HCT116 (cell line): ENCODE measurements around the gene C20orf141. TPM values are rescaled to one million over a fixed set of nuclear protein-coding genes. Genes with fewer than 3 reads are reported as not detected.

Experiments used
- ATAC-seq: fragments of 200-7000 bp; cut with Tn5 transposase; 2 replicates; pipeline ENCODE4 v1.9.1; 2020; ENCODE audit warnings: mild to moderate bottlenecking, moderate library complexity
- BruUV-seq: library from RNA; stranded (reverse); fragments of 400-500 nt; replicated peaks from 2 replicates; lab custom pipeline; 2021; lab: Mats Ljungman, UMichigan
- CTCF ChIA-PET: fragments of 300-600 bp; sonication (Branson Sonifier 250); formaldehyde crosslinking; loops from one replicate; lab custom pipeline; 2021; ENCODE audit warnings: antibody characterized with exemption; lab: Charles Lee
- POLR2A ChIA-PET: fragments of 300-600, 350-600 bp; sonication (Branson Sonifier 250); formaldehyde crosslinking; loops from one replicate; lab custom pipeline; 2021; ENCODE audit warnings: antibody characterized with exemption; lab: Charles Lee
- RAD21 ChIA-PET, 2 experiments: fragments of 300-600 bp; sonication (Branson Sonifier 250); formaldehyde crosslinking; loops; one replicate each; lab custom pipeline; 2023; ENCODE audit warnings: low total read pairs in 2 of 2; ENCODE audit not compliant: uncharacterized antibody in 2 of 2, unreplicated experiment in 2 of 2, low non-redundant PET in 1 of 2; lab: Charles Lee
- DNase-seq: peaks from one replicate; pipeline ENCODE4 v3.0.0-alpha.2; 2010; ENCODE audit warnings: low read depth, low spot score
- H2AFZ ChIP-seq: fragments of 200-600 bp; shearing (Covaris generic), sonication (generic); 2 replicates; pipeline ENCODE4 v1.6.1; 2017; ENCODE audit warnings: low read depth, mixed run types, mixed read lengths, antibody characterized with exemption, low read length; ENCODE audit not compliant: poor library complexity, severe bottlenecking
- H3K27ac ChIP-seq: 2 replicates; pipeline ENCODE4 v1.5.1; 2012; ENCODE audit warnings: low read depth, low read length
- H3K27me3 ChIP-seq: fragments of 200-600 bp; sonication (generic); 2 replicates; pipeline ENCODE4 v1.6.1; 2016; ENCODE audit warnings: mixed run types, low read length, mixed read lengths; ENCODE audit not compliant: insufficient read depth
- H3K36me3 ChIP-seq, 2 experiments: fragments of 200-500 bp in 1 of 2; fragments of 200-600 bp in 1 of 2; sonication (Bioruptor generic) in 1 of 2; sonication (generic) in 1 of 2; 2 replicates each; pipeline versions ENCODE4 v1.5.1 to v1.6.1; 2014 to 2016; ENCODE audit warnings: low read length in 2 of 2, inconsistent platforms in 1 of 2, mixed read lengths in 1 of 2, mixed run types in 1 of 2; ENCODE audit not compliant: insufficient read depth in 2 of 2, control insufficient read depth in 1 of 2
- H3K4me1 ChIP-seq, 2 experiments: fragments of 200-600 bp in 1 of 2; sonication (generic) in 1 of 2; 2 replicates each; pipeline versions ENCODE4 v1.5.1 to v1.6.1; 2012 to 2017; ENCODE audit warnings: low read length in 2 of 2, inconsistent platforms in 1 of 2, mild to moderate bottlenecking in 1 of 2, mixed read lengths in 1 of 2, mixed run types in 1 of 2, moderate library complexity in 1 of 2; ENCODE audit not compliant: insufficient read depth in 2 of 2, control insufficient read depth in 1 of 2
- H3K4me2 ChIP-seq: fragments of 200-600 bp; sonication (generic); 2 replicates; pipeline ENCODE4 v1.6.1; 2017; ENCODE audit warnings: mixed run types, low read length, mixed read lengths
- H3K4me3 ChIP-seq, 2 experiments: fragments of 200-600 bp in 1 of 2; sonication (generic) in 1 of 2; replicated peaks in 1 of 2; 2 replicates each; pipeline ENCODE4 v1.5.1; 2011 to 2016; ENCODE audit warnings: low read length in 2 of 2, control low read depth in 1 of 2, low read depth in 1 of 2, mild to moderate bottlenecking in 1 of 2, mixed read lengths in 1 of 2, mixed run types in 1 of 2
- H3K79me2 ChIP-seq: fragments of 200-600 bp; sonication (generic); 2 replicates; pipeline ENCODE4 v1.6.1; 2017; ENCODE audit warnings: mild to moderate bottlenecking, mixed run types, low read length, moderate library complexity, mixed read lengths; ENCODE audit not compliant: insufficient read depth
- H3K9ac ChIP-seq: fragments of 200-600 bp; sonication (generic); 2 replicates; pipeline ENCODE4 v1.6.1; 2016; ENCODE audit warnings: low read length, mixed read lengths
- H3K9me2 ChIP-seq: fragments of 200-600 bp; sonication (generic), shearing (Covaris generic); 2 replicates; pipeline ENCODE4 v1.6.1; 2017; ENCODE audit warnings: mixed run types, mild to moderate bottlenecking, moderate library complexity; ENCODE audit not compliant: insufficient read depth
- H3K9me3 ChIP-seq, 2 experiments: fragments of 200-500 bp in 1 of 2; fragments of 200-600 bp in 1 of 2; sonication (Bioruptor generic) in 1 of 2; sonication (generic) in 1 of 2; 2 replicates each; pipeline ENCODE4 v1.6.1; 2014 to 2017; ENCODE audit warnings: low read length in 2 of 2, mixed read lengths in 2 of 2, inconsistent platforms in 1 of 2, low read depth in 1 of 2, mild to moderate bottlenecking in 1 of 2, mixed run types in 1 of 2, moderate library complexity in 1 of 2; ENCODE audit not compliant: control insufficient read depth in 1 of 2, insufficient read depth in 1 of 2
- H4K20me1 ChIP-seq: fragments of 200-600 bp; sonication (generic), shearing (Covaris generic); 2 replicates; pipeline ENCODE4 v1.6.1; 2017; ENCODE audit warnings: mixed run types, mild to moderate bottlenecking, moderate library complexity; ENCODE audit not compliant: insufficient read depth
- CTCF ChIP-seq, 3 experiments: fragments of 200-600 bp in 1 of 3; sonication (generic) in 1 of 3; IDR thresholded peaks in 2 of 3; conservative IDR thresholded peaks in 1 of 3; 2 replicates each; pipeline ENCODE4 v1.5.1; 2012 to 2017; ENCODE audit warnings: low read depth in 2 of 3, low read length in 2 of 3, antibody characterized with exemption in 1 of 3, borderline replicate concordance in 1 of 3, control low read depth in 1 of 3, mild to moderate bottlenecking in 1 of 3, mixed read lengths in 1 of 3, mixed run types in 1 of 3, moderate library complexity in 1 of 3; ENCODE audit not compliant: insufficient read depth in 1 of 3
- EGR1 ChIP-seq: IDR thresholded peaks from 2 replicates; pipeline ENCODE4 v1.6.1; 2012; ENCODE audit warnings: low read depth
- EZH2phosphoT487 ChIP-seq: fragments of 200-600 bp; IDR thresholded peaks from 2 replicates; pipeline ENCODE4 v1.6.1; 2018; ENCODE audit warnings: antibody characterized with exemption, borderline replicate concordance
- FOSL1 ChIP-seq: IDR thresholded peaks from 2 replicates; pipeline ENCODE4 v1.6.1; 2012; ENCODE audit warnings: low read depth
- POLR2A ChIP-seq: IDR thresholded peaks from 2 replicates; pipeline ENCODE4 v1.7.0; 2011; ENCODE audit warnings: borderline replicate concordance; ENCODE audit not compliant: insufficient read depth, insufficient read length; ENCODE audit errors: extremely low read depth
- POLR2AphosphoS5 ChIP-seq: IDR thresholded peaks from 2 replicates; pipeline ENCODE4 v1.6.1; 2011; ENCODE audit warnings: mild to moderate bottlenecking, low read depth, low read length, moderate library complexity
- RAD21 ChIP-seq: IDR thresholded peaks from 2 replicates; pipeline ENCODE4 v1.6.1; 2012; ENCODE audit warnings: low read depth, mild to moderate bottlenecking
- SIN3A ChIP-seq: IDR thresholded peaks from 2 replicates; pipeline ENCODE4 v1.6.1; 2012; ENCODE audit warnings: low read depth
- SRF ChIP-seq: IDR thresholded peaks from 2 replicates; pipeline ENCODE4 v1.6.1; 2012; ENCODE audit warnings: low read depth
- TCF7L2 ChIP-seq: IDR thresholded peaks from 2 replicates; pipeline ENCODE4 v1.7.0; 2011; ENCODE audit warnings: borderline replicate concordance, inconsistent platforms; ENCODE audit not compliant: insufficient read depth, insufficient read length; ENCODE audit errors: extremely low read depth
- ZFX ChIP-seq: fragments of 450-650 bp; IDR thresholded peaks from 2 replicates; pipeline ENCODE4 v1.6.1; 2017
- intact Hi-C: fragments of 100-400 bp; cut with micrococcal nuclease; formaldehyde crosslinking; loops from 2 replicates; pipeline ENCODE4 v1.10.0; 2022
- total RNA-seq: library from RNA; stranded (reverse); gene quantifications from one replicate; pipeline ENCODE4 v1.2.1, GENCODE V29; 2021; ENCODE audit not compliant: unreplicated experiment
- TF ChIP-seq, protein P1 (sequence below): IDR thresholded peaks from 2 replicates; pipeline ENCODE4 v1.6.1; 2011; ENCODE audit warnings: mild to moderate bottlenecking, low read length, moderate library complexity; ENCODE audit not compliant: insufficient replicate concordance; ENCODE audit errors: extremely low read depth
- TF ChIP-seq, protein P2 (sequence below): IDR thresholded peaks from 2 replicates; pipeline ENCODE4 v1.6.1; 2012

The C20orf141 gene
- total RNA-seq, 1 experiment from 2014 or later: not detected

- Histone ChIP-seq H4K20me1 (no peaks in the 10 kb centered on the region), H2AFZ (no peak overlapping the region), H3K9me2 (no peaks in the 10 kb centered on the region), H3K36me3 (no peaks in the 10 kb centered on the region), H3K4me2 (peak overlapping the region; percentile 11; the same call in 1 of the 2 replicates), H3K9ac (no peak overlapping the region), H3K79me2 (no peaks in the 10 kb centered on the region), H3K27me3 (peaks cover 3% of the 10 kb centered on the region; the same call in 1 of the 2 replicates), H3K4me3 (no peak overlapping the region), H3K4me1 (peaks cover 8 to 13% of the 10 kb centered on the region in 2 experiments; a peak in 3 of 4 replicates), H3K27ac (no peak overlapping the region), H3K9me3 (no peaks in the 10 kb centered on the region)
- intact Hi-C loops: no loop called here
- BruUV-seq: no TSS peak
- ATAC-seq (peak; percentile 81), DNase-seq (no peak)
- peak; percentile 91 for TF ChIP-seq TCF7L2
- no peak for TF ChIP-seq RAD21
- ChIA-PET RAD21 (no interaction called here), CTCF (no interaction called here), POLR2A (no interaction called here)
Measured at GRCh38 chr20:2798814-2799213, 16.0 kb upstream of the C20orf141 start.

DNA sequence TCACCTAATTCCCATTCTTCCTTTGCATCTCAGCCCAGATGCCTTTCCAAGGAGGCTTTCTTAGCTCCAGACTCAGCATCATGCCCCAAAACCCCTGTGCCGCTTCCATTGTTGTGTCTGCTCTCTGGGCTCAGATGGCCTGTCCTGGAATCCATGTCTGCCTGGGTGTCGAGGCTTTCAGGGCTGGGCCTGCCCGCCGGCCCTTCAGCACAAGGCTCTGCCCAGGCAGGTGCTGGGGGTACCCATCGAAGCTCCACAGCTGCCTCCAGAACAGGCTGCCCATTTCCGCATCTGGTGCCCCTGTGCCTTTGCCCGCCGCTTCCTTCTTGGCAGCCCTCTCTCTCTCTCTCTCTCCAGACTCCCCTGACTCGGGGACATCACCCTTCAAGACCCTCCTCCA is 15.5 kb upstream of the C20orf141 start:
- RAD21 ChIA-PET: no interaction called here
- Histone ChIP-seq H3K36me3 (no peaks in the 10 kb centered on the region), H3K27ac (no peak overlapping the region), H3K9me3 (no peaks in the 10 kb centered on the region), H3K4me2 (0 out of 2 replicates have a peak overlapping the region, but pooled peaks have one; percentile 11), H3K4me3 (no peak overlapping the region), H4K20me1 (no peaks in the 10 kb centered on the region), H2AFZ (no peak overlapping the region), H3K9ac (no peak overlapping the region), H3K9me2 (no peaks in the 10 kb centered on the region), H3K79me2 (no peaks in the 10 kb centered on the region), H3K27me3 (no peaks in the 10 kb centered on the region; the same call in 1 of the 2 replicates), H3K4me1 (peaks cover 8 to 13% of the 10 kb centered on the region in 2 experiments; a peak in 3 of 4 replicates)
- ATAC-seq (peak; percentile 12; the same call in 1 of the 2 replicates), DNase-seq (no peak)
- intact Hi-C loops: no loop called here
- BruUV-seq: no TSS peak
- POLR2A ChIA-PET: no interaction called here
- CTCF ChIA-PET: no interaction called here
- TF ChIP-seq EZH2phosphoT487 (no peak), CTCF (IDR thresholded peaks at IDR 0.05 in 2 of 3, conservative IDR thresholded peaks at IDR 0.05 in 1 of 3; ENCODE audit: borderline replicate concordance in 1 of 3, insufficient read depth in 1 of 3, low read depth in 2 of 3, low read length in 2 of 3) (no peak), EGR1 (no peak), FOSL1 (no peak), POLR2A (no peak), SIN3A (no peak), ZFX (no peak), TCF7L2 (no peak), SRF (no peak), POLR2AphosphoS5 (no peak)
- TF ChIP-seq, protein P1, sequence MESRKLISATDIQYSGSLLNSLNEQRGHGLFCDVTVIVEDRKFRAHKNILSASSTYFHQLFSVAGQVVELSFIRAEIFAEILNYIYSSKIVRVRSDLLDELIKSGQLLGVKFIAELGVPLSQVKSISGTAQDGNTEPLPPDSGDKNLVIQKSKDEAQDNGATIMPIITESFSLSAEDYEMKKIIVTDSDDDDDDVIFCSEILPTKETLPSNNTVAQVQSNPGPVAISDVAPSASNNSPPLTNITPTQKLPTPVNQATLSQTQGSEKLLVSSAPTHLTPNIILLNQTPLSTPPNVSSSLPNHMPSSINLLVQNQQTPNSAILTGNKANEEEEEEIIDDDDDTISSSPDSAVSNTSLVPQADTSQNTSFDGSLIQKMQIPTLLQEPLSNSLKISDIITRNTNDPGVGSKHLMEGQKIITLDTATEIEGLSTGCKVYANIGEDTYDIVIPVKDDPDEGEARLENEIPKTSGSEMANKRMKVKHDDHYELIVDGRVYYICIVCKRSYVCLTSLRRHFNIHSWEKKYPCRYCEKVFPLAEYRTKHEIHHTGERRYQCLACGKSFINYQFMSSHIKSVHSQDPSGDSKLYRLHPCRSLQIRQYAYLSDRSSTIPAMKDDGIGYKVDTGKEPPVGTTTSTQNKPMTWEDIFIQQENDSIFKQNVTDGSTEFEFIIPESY: no peak
- TF ChIP-seq, protein P2, sequence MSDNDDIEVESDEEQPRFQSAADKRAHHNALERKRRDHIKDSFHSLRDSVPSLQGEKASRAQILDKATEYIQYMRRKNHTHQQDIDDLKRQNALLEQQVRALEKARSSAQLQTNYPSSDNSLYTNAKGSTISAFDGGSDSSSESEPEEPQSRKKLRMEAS: no peak
